ENCODE results near the gene MAD1L1.

MAD1L1 gene

DNA sequence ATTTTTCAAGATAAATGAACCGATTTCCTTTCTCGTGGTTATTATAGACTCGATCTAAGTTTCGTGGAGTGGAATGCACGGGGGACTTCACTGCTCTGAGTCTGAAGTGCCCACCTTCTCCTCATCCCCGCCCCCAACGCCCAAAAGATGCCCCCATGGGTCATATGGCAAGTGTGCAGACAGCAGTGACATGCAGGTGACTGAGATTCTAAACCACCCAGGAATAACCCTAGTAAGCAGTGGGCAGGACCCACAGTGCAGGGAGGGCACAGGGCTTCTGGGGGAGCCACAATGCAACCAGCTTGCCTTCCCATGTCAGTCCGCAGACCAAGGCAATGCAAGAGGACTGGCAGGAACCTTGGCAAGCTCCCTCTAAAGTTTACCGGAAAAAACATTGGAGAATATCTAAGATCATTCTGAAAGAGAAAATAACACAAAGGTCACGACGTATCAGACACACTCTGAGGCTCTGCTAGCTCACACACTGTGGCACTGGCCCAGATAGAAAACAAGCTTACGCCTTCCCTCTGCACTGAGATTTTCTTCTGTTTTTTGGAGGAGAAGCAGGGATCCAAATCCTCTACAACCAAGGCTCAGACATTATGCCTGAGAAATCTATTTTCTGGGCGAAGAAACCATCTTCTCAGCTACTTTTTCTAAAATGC lies 239.6 kb downstream of the MAD1L1 start:
- Histone ChIP-seq H3K9me3 (ENCODE audit: control insufficient read depth, insufficient read depth, low read depth, low read length) (no peaks in the 10 kb centered on the region), H3K36me3 (ENCODE audit: control insufficient read depth in 2 of 2, insufficient read depth in 1 of 2, low read length in 2 of 2) (no peaks in the 10 kb centered on the region), H3K4me1 (ENCODE audit: control insufficient read depth, insufficient read depth, low read length) (no peaks in the 10 kb centered on the region), H3K27ac (ENCODE audit: extremely low read depth, low read depth, low read length) (no peak overlapping the region), H3K4me3 (ENCODE audit: low read depth, low read length) (no peak overlapping the region)
- ChIA-PET POLR2A (no interaction called here), CTCF (interaction anchor here (0.6 kb wide), 1 partner anchor 172 kb away, joined by 3 read pairs; no protein-coding TSS in a partner anchor)
- TF ChIP-seq KLF1 (tag by site-specific recombination; IDR thresholded peaks at IDR 0.05) (no peak), TCF7L2 (IDR thresholded peaks at IDR 0.05; ENCODE audit: borderline replicate concordance, low read depth, low read length) (no peak), ZNF341 (tag by site-specific recombination; IDR thresholded peaks at IDR 0.05; ENCODE audit: low read depth) (no peak), ZNF416 (tag by site-specific recombination; IDR thresholded peaks at IDR 0.05) (no peak), SETDB1 (IDR thresholded peaks at IDR 0.05; ENCODE audit: insufficient read length, low read length) (no peak), GFI1B (tag by site-specific recombination; IDR thresholded peaks at IDR 0.05) (no peak), ZSCAN4 (tag by site-specific recombination; IDR thresholded peaks at IDR 0.05) (no peak), INSM2 (tag by site-specific recombination; IDR thresholded peaks at IDR 0.05) (no peak), ZNF600 (tag by site-specific recombination; IDR thresholded peaks at IDR 0.05) (no peak), ZNF654 (tag by site-specific recombination; IDR thresholded peaks at IDR 0.05; ENCODE audit: low read depth) (no peak), ZNF292 (tag by site-specific recombination; IDR thresholded peaks at IDR 0.05; ENCODE audit: borderline replicate concordance, low read depth) (no peak), ZNF704 (tag by site-specific recombination; IDR thresholded peaks at IDR 0.05) (no peak), ZNF37A (tag by site-specific recombination; IDR thresholded peaks at IDR 0.05) (no peak), ZNF610 (tag by site-specific recombination; IDR thresholded peaks at IDR 0.05; ENCODE audit: borderline replicate concordance) (no peak), ZBTB48 (tag by site-specific recombination; IDR thresholded peaks at IDR 0.05) (no peak), SCRT2 (tag by site-specific recombination; IDR thresholded peaks at IDR 0.05) (no peak), ZNF18 (tag by site-specific recombination; IDR thresholded peaks at IDR 0.05) (no peak)
- TF ChIP-seq, protein P1, sequence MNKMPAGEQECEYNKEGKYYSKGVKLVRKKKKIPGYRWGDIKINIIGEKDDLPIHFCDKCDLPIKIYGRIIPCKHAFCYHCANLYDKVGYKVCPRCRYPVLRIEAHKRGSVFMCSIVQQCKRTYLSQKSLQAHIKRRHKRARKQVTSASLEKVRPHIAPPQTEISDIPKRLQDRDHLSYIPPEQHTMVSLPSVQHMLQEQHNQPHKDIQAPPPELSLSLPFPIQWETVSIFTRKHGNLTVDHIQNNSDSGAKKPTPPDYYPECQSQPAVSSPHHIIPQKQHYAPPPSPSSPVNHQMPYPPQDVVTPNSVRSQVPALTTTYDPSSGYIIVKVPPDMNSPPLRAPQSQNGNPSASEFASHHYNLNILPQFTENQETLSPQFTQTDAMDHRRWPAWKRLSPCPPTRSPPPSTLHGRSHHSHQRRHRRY (tag by site-specific recombination; IDR thresholded peaks at IDR 0.05): no peak

DNA sequence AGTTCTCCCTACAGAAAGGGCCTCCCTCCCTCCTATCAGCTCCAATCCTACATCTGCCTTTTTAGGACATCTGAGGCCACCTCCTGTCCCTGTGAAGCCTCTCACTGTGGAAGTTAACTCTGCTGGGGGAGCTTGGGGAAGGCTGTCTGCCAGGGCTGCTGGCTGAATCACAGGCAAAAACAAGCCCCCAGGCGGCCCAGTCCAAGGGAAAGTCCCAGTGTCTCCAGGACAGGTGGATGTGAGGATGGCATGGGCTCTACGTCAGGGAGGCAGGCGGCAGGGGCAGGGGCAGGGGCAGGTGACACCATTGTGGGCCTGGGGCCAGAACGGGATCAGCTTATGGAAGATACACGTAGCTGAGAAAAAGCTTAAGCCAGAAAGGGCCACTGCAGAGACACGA lies 240.2 kb downstream of the MAD1L1 start:
- ChIA-PET CTCF (no interaction called here), POLR2A (no interaction called here)
- Histone ChIP-seq H3K9me3 (ENCODE audit: control insufficient read depth, insufficient read depth, low read depth, low read length) (no peaks in the 10 kb centered on the region), H3K36me3 (ENCODE audit: control insufficient read depth in 2 of 2, insufficient read depth in 1 of 2, low read length in 2 of 2) (no peaks in the 10 kb centered on the region), H3K4me1 (ENCODE audit: control insufficient read depth, insufficient read depth, low read length) (no peaks in the 10 kb centered on the region), H3K4me3 (ENCODE audit: low read depth, low read length) (no peak overlapping the region), H3K27ac (ENCODE audit: extremely low read depth, low read depth, low read length) (no peak overlapping the region)
- TF ChIP-seq ZNF341 (tag by site-specific recombination; IDR thresholded peaks at IDR 0.05; ENCODE audit: low read depth): no peak
- TF ChIP-seq ZNF174 (tag by site-specific recombination; IDR thresholded peaks at IDR 0.05): no peak
- TF ChIP-seq GLI4 (tag by site-specific recombination; IDR thresholded peaks at IDR 0.05): no peak

Measured in HEK293 (cell line).